ENCODE measurements around the gene PADI6.
"Not testable (repeated sequence)": the region's sequence is repeated elsewhere in the genome, so short reads cannot be mapped to it uniquely, and the experiment has no call there.

Gene PADI6

GRCh38 chr1:17405898-17406759, 34.1 kb downstream of the PADI6 start:
- DNase-seq (ENCODE audit: low read depth): peak; percentile 25

GRCh38 chr1:17406760-17407475, 34.9 kb downstream of the PADI6 start:
- DNase-seq (ENCODE audit: low read depth): not testable (repeated sequence)

- DNase-seq (ENCODE audit: low read depth): not testable (repeated sequence)
Observed at GRCh38 chr1:17407786-17408514, 36.0 kb downstream of the PADI6 start.

GRCh38 chr1:17409391-17409811, 37.4 kb downstream of the PADI6 start:
- no peak for DNase-seq (ENCODE audit: low read depth)

DNA sequence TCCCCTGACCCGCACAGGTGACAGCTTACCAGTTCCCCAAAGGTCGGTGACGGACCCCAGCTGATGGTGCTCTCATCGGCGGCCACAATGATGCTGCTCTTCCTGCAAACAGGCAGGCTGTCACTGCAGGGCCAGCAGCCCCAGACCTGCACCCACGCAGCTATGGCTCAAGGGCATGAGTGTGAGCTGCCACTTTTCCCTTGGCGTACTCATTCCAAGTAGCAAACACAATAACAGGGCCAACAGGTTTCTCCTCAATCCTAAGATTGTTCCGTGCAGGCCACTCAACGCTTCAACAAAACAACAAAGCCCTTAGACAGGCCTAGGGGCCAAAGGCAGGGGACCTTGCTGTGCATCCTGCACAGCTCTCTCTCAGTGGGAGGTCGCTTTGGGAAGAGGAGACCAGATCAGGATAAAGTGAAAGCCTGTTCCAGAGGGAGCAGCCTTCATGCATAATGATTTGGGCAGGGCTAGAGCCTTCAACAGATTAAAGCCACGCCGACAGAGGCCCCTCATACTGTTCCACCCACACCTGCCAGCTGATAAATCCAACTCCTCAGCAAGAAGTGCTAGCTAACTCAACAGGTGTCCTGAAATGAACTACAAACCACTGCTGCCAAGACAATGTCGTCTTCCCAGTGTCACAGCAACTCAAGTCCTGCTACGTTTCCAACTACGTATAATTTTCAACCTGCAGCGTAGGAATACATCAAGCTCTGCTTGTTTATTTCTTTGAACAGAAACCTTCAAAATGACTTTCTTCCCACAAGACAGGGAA, 40.3 kb downstream of the PADI6 start:
- no peak for DNase-seq (ENCODE audit: low read depth)

DNA sequence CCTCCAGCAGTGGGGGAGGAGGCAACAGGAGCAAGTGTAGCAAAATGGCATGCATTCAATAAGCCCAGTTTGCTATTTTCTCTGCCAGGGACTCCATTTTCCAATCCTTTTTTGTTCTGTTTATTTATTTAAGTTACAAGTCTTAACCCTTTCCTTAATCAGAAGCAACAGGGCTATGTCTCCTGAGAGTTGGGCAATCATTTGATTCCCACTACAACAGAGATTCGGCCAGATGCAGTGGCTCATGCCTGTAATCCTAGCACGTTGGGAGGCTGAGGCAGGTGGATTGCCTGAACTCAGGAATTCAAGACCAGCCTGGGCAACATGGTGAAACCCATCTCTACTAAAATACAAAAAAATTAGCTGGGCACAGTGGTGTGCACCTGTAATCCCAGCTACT, 42.0 kb downstream of the PADI6 start:
- DNase-seq (ENCODE audit: low read depth): no peak

DNA sequence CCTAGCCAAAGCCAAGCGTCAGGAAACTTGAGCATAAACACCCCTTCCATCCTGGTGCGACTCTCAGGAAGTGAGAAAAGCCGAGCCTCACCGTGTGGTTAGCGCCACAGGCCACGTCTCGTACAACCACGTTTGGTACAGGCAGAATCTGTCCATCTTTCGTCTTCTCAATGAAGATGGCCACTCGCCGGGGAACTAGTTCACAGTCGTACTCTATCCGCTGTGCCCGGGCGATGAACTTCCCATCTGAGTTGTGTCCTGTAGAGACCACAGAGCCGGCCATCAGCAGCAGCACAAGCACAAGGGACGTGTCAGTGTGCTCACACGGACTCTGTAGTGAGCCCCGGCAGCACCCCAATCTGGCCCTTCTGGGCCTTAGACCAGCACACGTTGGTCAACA, 44.4 kb downstream of the PADI6 start:
- no peak for DNase-seq (ENCODE audit: low read depth)

GRCh38 chr1:17419626-17420328, 47.8 kb downstream of the PADI6 start:
- DNase-seq (ENCODE audit: low read depth): peak; percentile 48

DNA sequence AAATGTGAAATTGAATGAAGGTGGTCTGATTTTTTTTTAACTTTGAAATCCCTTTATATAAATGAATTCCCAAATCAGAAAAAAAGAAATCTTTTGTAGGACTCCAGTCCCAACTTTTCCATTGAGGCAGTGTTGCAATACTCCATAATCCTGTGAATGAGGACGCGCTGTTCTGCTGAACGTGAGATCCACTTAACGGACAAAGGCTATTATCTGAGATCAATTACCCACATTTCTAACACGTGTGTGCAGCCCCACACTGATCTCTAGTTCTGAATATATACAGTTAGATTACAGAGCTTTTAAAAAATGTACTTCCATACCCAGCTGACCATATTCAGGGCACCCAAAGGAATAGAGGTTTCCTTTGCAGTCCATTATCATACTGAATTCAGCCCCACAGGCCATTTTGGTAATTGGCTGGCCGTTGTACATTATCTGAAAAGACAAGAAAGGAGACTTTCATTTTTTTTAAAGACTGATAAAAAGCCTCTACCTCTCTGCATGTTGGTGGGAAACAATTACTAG, 48.5 kb downstream of the PADI6 start:
- no peak for DNase-seq (ENCODE audit: low read depth)

- DNase-seq (ENCODE audit: low read depth): no peak
Observed at GRCh38 chr1:17422461-17422860, 50.5 kb downstream of the PADI6 start.

GRCh38 chr1:17423781-17424245, 51.8 kb downstream of the PADI6 start:
- no peak for DNase-seq (ENCODE audit: low read depth)

DNA sequence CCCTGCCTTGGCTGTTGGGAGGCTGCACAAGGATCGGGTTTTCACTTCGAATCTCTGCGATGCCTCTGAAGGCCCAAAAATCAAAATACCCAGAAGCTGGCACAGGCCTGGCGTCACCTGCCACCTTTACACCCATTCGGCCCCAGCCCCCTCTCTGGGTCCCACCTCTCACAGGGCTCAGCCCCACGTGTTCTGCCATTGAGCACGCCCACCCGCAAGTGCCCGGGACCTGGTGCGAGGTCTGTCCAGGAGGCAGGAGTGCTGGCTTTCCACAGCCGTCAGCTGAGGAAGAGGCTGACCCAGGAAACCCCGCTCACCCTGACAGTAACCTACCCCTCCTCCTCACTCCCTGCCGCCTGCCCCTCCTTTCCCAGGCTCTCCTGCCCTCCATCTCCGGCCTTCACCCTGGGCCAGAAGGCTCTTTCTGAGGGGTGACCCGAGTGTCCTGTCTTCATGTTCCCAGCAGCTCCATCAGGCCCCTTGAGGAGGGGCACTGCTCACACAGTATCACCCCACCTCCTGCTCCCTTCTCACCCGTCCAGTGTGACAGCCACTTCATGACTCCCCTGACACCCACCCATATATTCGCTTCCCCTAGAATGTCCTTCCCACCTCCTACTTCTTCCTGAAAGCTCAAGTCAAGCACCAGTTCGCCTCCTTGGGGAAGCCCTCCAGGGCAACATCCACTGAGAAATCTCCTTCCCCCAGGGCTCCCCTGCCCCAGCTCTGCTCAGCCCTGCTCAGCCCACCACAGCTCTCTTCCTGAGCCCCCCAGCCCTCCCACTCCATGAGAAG, 54.0 kb downstream of the PADI6 start:
- no peak for DNase-seq (ENCODE audit: low read depth)

DNA sequence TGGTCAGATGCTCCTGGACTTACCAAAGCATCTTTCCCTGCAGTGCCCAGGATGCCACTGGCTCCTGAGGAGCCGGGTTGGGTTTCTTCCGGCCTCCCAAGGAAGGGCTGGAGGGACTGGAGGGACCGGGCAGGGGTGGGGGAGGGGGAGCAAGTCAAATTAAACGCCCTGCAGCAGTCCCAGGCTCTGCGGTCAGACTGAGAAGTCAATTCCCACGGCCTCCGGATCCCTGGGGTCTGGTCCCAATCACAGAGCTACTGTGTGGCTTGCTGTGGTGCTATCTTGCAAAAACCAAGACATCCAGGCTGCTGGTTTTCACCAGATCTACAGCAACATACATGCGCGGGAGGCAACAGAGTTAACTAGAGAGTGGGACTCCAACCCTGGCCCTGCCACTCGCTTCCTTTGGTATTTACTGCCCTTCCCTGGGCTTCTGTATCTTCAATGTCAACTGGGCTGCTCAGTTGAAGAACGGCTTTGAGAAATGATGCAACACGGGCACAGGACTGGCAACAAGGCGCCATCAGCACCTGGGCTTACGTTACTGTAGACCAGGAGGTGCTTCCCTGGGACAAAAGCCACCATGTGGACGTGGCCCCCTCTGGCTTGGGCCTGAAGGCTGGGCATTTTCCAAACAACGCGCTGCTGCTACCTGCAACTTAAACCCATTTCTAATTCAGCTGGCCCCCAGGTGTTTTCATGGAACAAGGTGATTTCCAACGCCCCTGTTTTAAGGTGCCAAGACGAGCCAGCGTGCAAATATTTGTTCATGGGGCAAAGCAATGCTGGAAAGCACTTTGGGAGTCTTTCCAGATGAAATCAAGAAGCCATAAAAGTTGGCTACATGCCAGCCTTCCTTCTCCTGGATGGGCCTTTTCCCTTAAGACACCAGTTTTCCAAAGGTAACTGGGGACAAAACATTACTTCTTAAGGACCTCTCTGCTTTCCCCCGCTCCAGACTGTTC, 56.0 kb downstream of the PADI6 start:
- DNase-seq (ENCODE audit: low read depth): no peak

DNA sequence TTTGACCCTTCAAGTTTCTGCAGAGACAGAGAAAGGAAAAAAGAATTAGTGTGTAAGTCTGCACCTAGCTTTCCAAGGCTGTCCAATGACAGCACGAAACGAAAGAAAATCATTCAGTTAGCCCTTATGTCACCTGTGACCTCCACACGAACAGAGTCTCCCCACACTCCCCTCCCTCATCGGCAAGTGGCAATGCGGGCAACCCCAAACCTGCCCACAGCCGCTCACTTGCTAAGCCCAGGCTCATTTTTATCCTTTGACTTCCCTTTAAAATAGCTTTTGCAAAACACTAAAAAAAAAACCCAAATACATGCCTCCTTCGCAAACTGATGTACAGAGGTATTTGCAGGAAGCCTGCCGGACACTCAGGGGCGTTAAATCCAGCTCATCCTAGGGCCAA, 57.2 kb downstream of the PADI6 start:
- DNase-seq (ENCODE audit: low read depth): no peak

DNA sequence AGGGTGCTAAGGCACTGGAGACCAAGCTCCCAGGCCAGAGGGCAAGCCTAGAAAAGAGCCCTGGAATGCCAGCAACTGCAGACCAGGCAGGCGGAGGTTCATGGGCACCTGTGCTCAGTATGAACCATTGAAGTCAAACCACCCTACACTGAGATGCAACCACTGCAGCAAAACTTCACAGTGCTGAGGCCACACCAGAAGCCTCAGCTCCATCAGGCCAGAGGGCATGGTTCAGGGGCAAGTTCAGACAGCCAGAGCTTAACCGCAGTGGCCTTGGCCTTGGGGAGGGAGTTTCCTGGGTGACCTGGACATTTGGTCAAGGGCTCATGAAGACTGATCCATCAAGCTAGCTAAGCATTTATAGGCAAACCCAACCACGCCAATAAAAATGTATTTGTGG, 60.4 kb downstream of the PADI6 start:
- no peak for DNase-seq (ENCODE audit: low read depth)

DNA sequence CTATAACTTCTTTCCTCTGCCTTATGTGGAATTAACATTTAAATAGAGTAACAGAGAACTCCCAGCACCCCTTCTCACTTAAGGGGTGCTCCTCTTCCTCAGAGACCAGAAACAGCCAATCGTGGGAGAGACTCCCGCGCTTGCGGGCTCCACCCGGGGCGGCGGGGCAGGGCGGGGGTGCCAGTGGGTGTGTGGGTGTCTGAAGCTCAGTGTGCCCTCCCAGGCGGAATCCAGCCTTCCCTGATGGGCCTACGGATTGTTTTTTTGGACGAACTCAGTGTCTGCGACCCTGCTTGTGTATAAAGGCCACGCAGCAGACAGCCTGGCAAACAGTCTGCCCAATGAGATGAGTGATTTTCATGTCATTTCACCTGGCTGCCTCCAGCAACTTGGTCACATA, 61.3 kb downstream of the PADI6 start:
- no peak for DNase-seq (ENCODE audit: low read depth)

DNA sequence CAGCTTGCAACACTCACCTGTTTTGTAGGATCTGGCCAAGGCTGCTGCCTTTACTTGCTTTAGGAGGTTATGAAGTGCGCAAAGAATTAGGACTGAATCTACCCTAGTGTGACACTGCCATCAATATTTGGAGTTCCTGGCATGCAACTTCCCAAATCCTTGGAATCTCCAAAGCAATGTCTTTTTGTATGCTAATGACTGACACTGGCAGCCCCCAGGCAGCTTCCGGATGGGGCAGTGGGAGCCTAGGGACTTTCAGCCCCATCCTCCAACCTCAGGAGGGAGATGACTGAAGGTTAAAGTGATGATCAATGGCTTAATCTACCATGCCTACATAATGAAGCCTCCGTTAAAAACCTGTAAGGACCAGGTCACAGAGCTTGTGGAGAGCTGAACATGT, 62.0 kb downstream of the PADI6 start:
- DNase-seq (ENCODE audit: low read depth): no peak

DNA sequence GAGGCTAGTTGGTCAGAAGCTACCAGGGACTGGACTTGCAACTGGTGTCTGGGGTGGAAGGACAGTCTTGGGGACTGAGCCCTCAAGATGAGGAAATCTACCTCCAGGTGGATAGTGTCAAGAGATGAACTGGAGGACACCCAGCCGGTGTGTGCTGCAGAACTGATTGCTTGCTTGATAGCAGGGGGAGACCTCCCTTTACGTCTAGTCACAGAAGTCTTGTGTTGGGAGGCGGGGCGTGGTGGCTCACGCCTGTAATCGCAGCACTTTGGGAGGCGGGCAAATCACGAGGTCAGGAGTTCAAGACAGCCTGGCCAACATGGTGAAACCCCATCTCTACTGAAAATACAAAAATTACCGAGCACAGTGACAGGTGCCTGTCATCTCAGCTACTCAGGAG, 62.6 kb downstream of the PADI6 start:
- no peak for DNase-seq (ENCODE audit: low read depth)

Data from activated T-cell treated with anti-CD3 and anti-CD28 coated beads for 24 hours (primary cell).